ENCODE data around the gene ABLIM3. TPM values are rescaled to one million over a fixed set of nuclear protein-coding genes. Genes with fewer than 3 reads are reported as not detected.

The ABLIM3 gene
- total RNA-seq, 2 experiments from 2014 or later: not detected

- H2AFZ ChIP-seq (ENCODE audit: low read length): no peak overlapping the region
- H3K36me3 ChIP-seq (ENCODE audit: insufficient read depth, low read length): no peaks in the 10 kb centered on the region
- H4K20me1 ChIP-seq (ENCODE audit: insufficient read depth, low read length): no peaks in the 10 kb centered on the region
- ChIA-PET POLR2A (no interaction called here), CTCF (ENCODE audit: unreplicated experiment) (no interaction called here)
- TF ChIP-seq CTCF (conservative IDR thresholded peaks at IDR 0.05; ENCODE audit: low read length): no peak
- no peak for TF ChIP-seq EZH2phosphoT487 (IDR thresholded peaks at IDR 0.05; ENCODE audit: borderline replicate concordance, low read depth, low read length)
- no peak overlapping the region for H3K27ac ChIP-seq (ENCODE audit: low read depth, low read length, poor library complexity, severe bottlenecking)
- no peak overlapping the region for H3K4me2 ChIP-seq (ENCODE audit: low read length)
- H3K9me2 ChIP-seq (ENCODE audit: insufficient read depth, low read length): no peaks in the 10 kb centered on the region
- no peaks in the 10 kb centered on the region for H3K4me1 ChIP-seq (ENCODE audit: insufficient read depth, low read length, poor library complexity, severe bottlenecking)
- no peak for DNase-seq (ENCODE audit: low spot score)
- no peaks in the 10 kb centered on the region for H3K9me3 ChIP-seq (ENCODE audit: low read length)
- H3K4me3 ChIP-seq (ENCODE audit: low read depth, low read length, poor library complexity, severe bottlenecking): no peak overlapping the region
- intact Hi-C loops (cut with micrococcal nuclease; ENCODE audit: unreplicated experiment): no loop called here
- no peaks in the 10 kb centered on the region for H3K79me2 ChIP-seq (ENCODE audit: insufficient read depth, low read depth, low read length)
- BruUV-seq (replicated peaks): no TSS peak
These were observed 7.2 kb upstream of the ABLIM3 start for GRCh38 chr5:149133795-149134777.

- Histone ChIP-seq H3K9me2 (ENCODE audit: insufficient read depth, low read length) (no peaks in the 10 kb centered on the region), H3K27ac (ENCODE audit: low read depth, low read length, poor library complexity, severe bottlenecking) (no peak overlapping the region), H3K79me2 (ENCODE audit: insufficient read depth, low read depth, low read length) (no peaks in the 10 kb centered on the region), H3K4me2 (ENCODE audit: low read length) (no peak overlapping the region), H3K9me3 (ENCODE audit: low read length) (no peaks in the 10 kb centered on the region), H3K36me3 (ENCODE audit: insufficient read depth, low read length) (no peaks in the 10 kb centered on the region), H3K4me3 (ENCODE audit: low read depth, low read length, poor library complexity, severe bottlenecking) (no peak overlapping the region), H2AFZ (ENCODE audit: low read length) (no peak overlapping the region), H4K20me1 (ENCODE audit: insufficient read depth, low read length) (no peaks in the 10 kb centered on the region), H3K4me1 (ENCODE audit: insufficient read depth, low read length, poor library complexity, severe bottlenecking) (no peaks in the 10 kb centered on the region)
- TF ChIP-seq CTCF (conservative IDR thresholded peaks at IDR 0.05; ENCODE audit: low read length) (no peak), EZH2phosphoT487 (IDR thresholded peaks at IDR 0.05; ENCODE audit: borderline replicate concordance, low read depth, low read length) (no peak)
- BruUV-seq (replicated peaks): no TSS peak
- CTCF ChIA-PET (ENCODE audit: unreplicated experiment): no interaction called here
- intact Hi-C loops (cut with micrococcal nuclease; ENCODE audit: unreplicated experiment): no loop called here
- POLR2A ChIA-PET: no interaction called here
- no peak for DNase-seq (ENCODE audit: low spot score)
These were observed 6.4 kb upstream of the ABLIM3 start for GRCh38 chr5:149134778-149135500.

Data from OCI-LY7 (cell line).